ENCODE measurements around the gene CBFA2T3. TPM values are rescaled to one million over a fixed set of nuclear protein-coding genes. Genes with fewer than 3 reads are reported as not detected.

Gene CBFA2T3
- total RNA-seq, 1 donor from 2014 or later, result not detected

- Mint-ChIP-seq H3K9me3 (ENCODE audit: low read depth) (no peaks in the 10 kb centered on the region), H3K4me1 (ENCODE audit: low read depth) (no peaks in the 10 kb centered on the region), H3K27ac (ENCODE audit: unreplicated experiment) (no peak overlapping the region)
Observed at GRCh38 chr16:88938119-88938776, 38.8 kb downstream of the CBFA2T3 start.

GRCh38 chr16:88937206-88937621 lies 39.8 kb downstream of the CBFA2T3 start:
- H3K9me3 Mint-ChIP-seq (ENCODE audit: low read depth), result no peaks in the 10 kb centered on the region
- DNase-seq (ENCODE audit: low spot score), result no peak
- no peak overlapping the region for H3K27ac Mint-ChIP-seq (ENCODE audit: unreplicated experiment)
- H3K4me1 Mint-ChIP-seq (ENCODE audit: low read depth), result no peaks in the 10 kb centered on the region
- peaks cover 16% of the 10 kb centered on the region for H3K27me3 Mint-ChIP-seq (ENCODE audit: low read depth)
- TF ChIP-seq CTCF (IDR thresholded peaks at IDR 0.05), result no peak
- H3K36me3 Mint-ChIP-seq (ENCODE audit: low read depth), result no peaks in the 10 kb centered on the region
- H3K4me3 Mint-ChIP-seq (ENCODE audit: unreplicated experiment), result no peak overlapping the region

More at GRCh38 chr16:88938119-88938776, 38.8 kb downstream of the CBFA2T3 start:
- no peak for DNase-seq (ENCODE audit: low spot score)
- no peak for TF ChIP-seq CTCF (IDR thresholded peaks at IDR 0.05)
- peaks cover 23% of the 10 kb centered on the region for H3K27me3 Mint-ChIP-seq (ENCODE audit: low read depth)
- H3K4me3 Mint-ChIP-seq (ENCODE audit: unreplicated experiment), result no peak overlapping the region
- no peaks in the 10 kb centered on the region for H3K36me3 Mint-ChIP-seq (ENCODE audit: low read depth)

- Mint-ChIP-seq H3K4me1 (ENCODE audit: low read depth) (no peaks in the 10 kb centered on the region), H3K36me3 (ENCODE audit: low read depth) (no peaks in the 10 kb centered on the region), H3K27me3 (ENCODE audit: low read depth) (peaks cover 16% of the 10 kb centered on the region), H3K27ac (ENCODE audit: unreplicated experiment) (no peak overlapping the region), H3K4me3 (ENCODE audit: unreplicated experiment) (no peak overlapping the region), H3K9me3 (ENCODE audit: low read depth) (no peaks in the 10 kb centered on the region)
- no peak for TF ChIP-seq CTCF (IDR thresholded peaks at IDR 0.05)
- DNase-seq (ENCODE audit: low spot score), result no peak
Observed at GRCh38 chr16:88936556-88937205, 40.3 kb downstream of the CBFA2T3 start.

GRCh38 chr16:88936008-88936555 lies 40.9 kb downstream of the CBFA2T3 start:
- peaks cover 16% of the 10 kb centered on the region for H3K27me3 Mint-ChIP-seq (ENCODE audit: low read depth)
- H3K9me3 Mint-ChIP-seq (ENCODE audit: low read depth), result no peaks in the 10 kb centered on the region
- TF ChIP-seq CTCF (IDR thresholded peaks at IDR 0.05), result no peak
- H3K4me1 Mint-ChIP-seq (ENCODE audit: low read depth), result no peaks in the 10 kb centered on the region
- no peak for DNase-seq (ENCODE audit: low spot score)
- no peak overlapping the region for H3K27ac Mint-ChIP-seq (ENCODE audit: unreplicated experiment)
- no peak overlapping the region for H3K4me3 Mint-ChIP-seq (ENCODE audit: unreplicated experiment)
- H3K36me3 Mint-ChIP-seq (ENCODE audit: low read depth), result no peaks in the 10 kb centered on the region

GRCh38 chr16:88934066-88934667 lies 42.8 kb downstream of the CBFA2T3 start:
- no peak for DNase-seq (ENCODE audit: low spot score)
- no peaks in the 10 kb centered on the region for H3K9me3 Mint-ChIP-seq (ENCODE audit: low read depth)
- no peaks in the 10 kb centered on the region for H3K4me1 Mint-ChIP-seq (ENCODE audit: low read depth)
- no peak for TF ChIP-seq CTCF (IDR thresholded peaks at IDR 0.05)
- no peaks in the 10 kb centered on the region for H3K36me3 Mint-ChIP-seq (ENCODE audit: low read depth)
- no peak overlapping the region for H3K4me3 Mint-ChIP-seq (ENCODE audit: unreplicated experiment)
- H3K27ac Mint-ChIP-seq (ENCODE audit: unreplicated experiment), result no peak overlapping the region
- H3K27me3 Mint-ChIP-seq (ENCODE audit: low read depth), result peaks cover 14% of the 10 kb centered on the region

All from chondrocyte (in vitro differentiated cells).